Activated CD4-positive, alpha-beta T cell treated with anti-CD3 and anti-CD28 coated beads, Interleukin-2, amount 10 ng/mL, durations not matched to agents 24 days and 14 days (primary cell): ENCODE data around the gene TUB. TPM values are rescaled to one million over a fixed set of nuclear protein-coding genes. Genes with fewer than 3 reads are reported as not detected.

ENCODE experiments used
- DNase-seq: peaks from one replicate; pipeline ENCODE4 v3.0.0; 2022
- H3K27ac Mint-ChIP-seq: one replicate; pipeline ENCODE4 v1.8.0; 2022; ENCODE audit warnings: mild to moderate bottlenecking, mixed read lengths
- H3K27me3 Mint-ChIP-seq: one replicate; pipeline ENCODE4 v1.8.0; 2022; ENCODE audit warnings: mixed read lengths
- H3K36me3 Mint-ChIP-seq: one replicate; pipeline ENCODE4 v1.8.0; 2022; ENCODE audit warnings: low read depth, mild to moderate bottlenecking, mixed read lengths
- H3K4me1 Mint-ChIP-seq: one replicate; pipeline ENCODE4 v1.8.0; 2021; ENCODE audit warnings: mixed read lengths
- H3K4me3 Mint-ChIP-seq: one replicate; pipeline ENCODE4 v1.8.0; 2022; ENCODE audit warnings: mild to moderate bottlenecking, moderate library complexity, mixed read lengths
- H3K9me3 Mint-ChIP-seq: one replicate; pipeline ENCODE4 v1.8.0; 2021; ENCODE audit warnings: mixed read lengths
- intact Hi-C: fragments of 100-400 bp; cut with micrococcal nuclease; formaldehyde crosslinking; loops from one replicate; pipeline ENCODE4 v1.15.1; 2023
- total RNA-seq: library from RNA; stranded (reverse); gene quantifications from 2 replicates; pipeline ENCODE4 v1.2.3, GENCODE V29; 2022

Gene TUB
- total RNA-seq, 1 donor from 2014 or later = 0.30 TPM

- Mint-ChIP-seq H3K36me3 (no peaks in the 10 kb centered on the region), H3K9me3 (no peaks in the 10 kb centered on the region), H3K4me3 (no peak overlapping the region), H3K4me1 (peaks cover 5% of the 10 kb centered on the region), H3K27me3 (no peaks in the 10 kb centered on the region), H3K27ac (no peak overlapping the region)
- intact Hi-C loops = no loop called here
- no peak for DNase-seq
Measured at GRCh38 chr11:8059030-8059429, 22.0 kb upstream of the TUB start.

DNA sequence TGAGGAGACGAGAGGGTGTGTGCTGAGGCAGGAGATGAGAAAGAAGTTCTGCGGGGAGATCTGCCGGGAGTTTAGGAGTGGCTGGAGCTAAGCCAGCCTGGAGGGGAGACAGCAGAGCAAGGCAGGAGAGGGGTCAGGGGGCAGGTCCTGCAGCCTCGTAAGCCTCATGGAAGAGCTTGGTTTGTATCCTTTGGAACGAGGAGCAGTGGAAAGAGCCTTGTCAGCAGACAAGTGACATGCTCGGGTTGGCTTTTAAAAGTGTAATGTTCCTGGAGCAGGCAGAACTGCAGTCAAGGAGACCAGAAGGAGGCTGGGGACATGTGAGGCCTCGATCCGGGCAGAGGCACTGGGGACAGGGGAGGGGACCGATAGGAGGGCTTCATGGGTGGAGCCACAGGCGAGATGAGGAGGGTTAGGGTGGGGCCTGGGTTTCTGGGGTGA lies 21.4 kb upstream of the TUB start:
- DNase-seq = no peak
- Mint-ChIP-seq H3K36me3 (no peaks in the 10 kb centered on the region), H3K9me3 (no peaks in the 10 kb centered on the region), H3K27ac (no peak overlapping the region), H3K4me1 (peaks cover 5% of the 10 kb centered on the region), H3K27me3 (no peaks in the 10 kb centered on the region), H3K4me3 (no peak overlapping the region)
- intact Hi-C loops = no loop called here

DNA sequence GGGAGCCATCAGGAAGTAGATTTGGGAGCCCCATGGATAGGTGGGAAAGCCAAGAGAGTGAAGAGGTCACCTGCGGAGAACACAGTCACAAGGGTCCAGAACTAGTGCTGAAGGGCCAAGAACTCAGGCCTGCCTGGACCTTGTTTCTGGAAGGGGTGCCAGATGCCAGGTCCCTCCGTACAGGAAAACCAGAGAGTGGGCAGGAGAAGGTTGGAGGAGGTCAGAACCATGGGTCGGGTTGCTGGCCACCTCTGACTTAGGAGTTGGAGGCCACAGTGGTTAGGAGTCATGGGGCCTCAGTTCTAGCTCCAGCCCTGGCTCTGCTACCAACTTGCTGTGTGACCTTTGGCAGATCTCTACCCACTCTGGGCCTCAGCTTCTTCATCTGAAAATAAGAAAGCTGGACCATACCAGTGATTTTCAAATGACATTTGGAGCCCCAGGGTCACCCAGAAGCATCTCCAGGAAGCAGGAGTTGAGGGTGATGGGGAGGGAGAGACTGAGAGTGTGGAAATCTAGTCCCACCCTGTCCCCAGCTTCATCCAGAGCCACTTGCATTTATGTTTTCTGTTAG lies 20.8 kb upstream of the TUB start:
- Mint-ChIP-seq H3K36me3 (no peaks in the 10 kb centered on the region), H3K27me3 (no peaks in the 10 kb centered on the region), H3K4me1 (peaks cover 5% of the 10 kb centered on the region), H3K4me3 (no peak overlapping the region), H3K27ac (no peak overlapping the region), H3K9me3 (no peaks in the 10 kb centered on the region)
- intact Hi-C loops = no loop called here
- no peak for DNase-seq

DNA sequence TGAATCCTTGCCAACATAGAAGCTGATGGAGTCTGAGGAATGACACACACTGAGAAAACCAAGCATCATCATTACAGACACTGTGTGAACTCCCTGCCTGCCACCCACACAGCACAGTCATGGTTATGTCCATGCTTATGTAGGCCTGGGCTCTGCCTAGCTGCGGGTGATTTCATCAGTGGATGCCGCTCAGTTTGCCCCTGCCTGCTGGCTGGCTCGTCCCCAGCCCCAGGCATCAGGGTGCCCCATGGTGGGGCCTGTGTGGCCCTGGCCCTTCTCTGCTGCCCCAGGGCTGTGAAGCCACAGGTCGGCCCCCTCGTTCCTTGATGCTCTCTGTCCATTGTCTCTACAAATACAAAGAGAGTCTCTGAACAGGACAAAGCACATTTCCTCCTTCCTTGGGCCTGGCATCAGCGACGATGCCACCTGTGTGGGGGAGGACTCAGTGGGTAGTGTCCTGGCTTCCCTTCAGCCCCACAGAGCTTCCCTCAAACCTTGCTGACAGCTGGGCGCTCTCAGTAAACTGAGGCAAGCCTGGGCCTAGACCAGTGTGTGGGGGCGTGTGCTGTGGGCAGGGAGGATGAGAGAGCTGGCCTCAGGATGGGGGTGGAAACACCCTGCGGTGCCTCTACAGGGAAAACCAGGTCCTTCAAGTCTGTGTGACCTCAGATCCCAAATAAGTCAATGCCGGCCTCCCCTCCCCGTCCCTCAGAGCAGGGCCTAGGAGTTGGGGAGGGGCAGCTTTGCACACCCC lies 20.0 kb upstream of the TUB start:
- H3K36me3 Mint-ChIP-seq = no peaks in the 10 kb centered on the region
- H3K27ac Mint-ChIP-seq = no peak overlapping the region
- intact Hi-C loops = no loop called here
- H3K4me1 Mint-ChIP-seq = peaks cover 5% of the 10 kb centered on the region
- no peaks in the 10 kb centered on the region for H3K27me3 Mint-ChIP-seq
- H3K4me3 Mint-ChIP-seq = no peak overlapping the region
- H3K9me3 Mint-ChIP-seq = no peaks in the 10 kb centered on the region
- DNase-seq = no peak

- Mint-ChIP-seq H3K4me3 (no peak overlapping the region), H3K4me1 (peaks cover 2% of the 10 kb centered on the region), H3K36me3 (no peaks in the 10 kb centered on the region), H3K27me3 (no peaks in the 10 kb centered on the region), H3K9me3 (no peaks in the 10 kb centered on the region), H3K27ac (no peak overlapping the region)
- intact Hi-C loops = no loop called here
- DNase-seq = no peak
Measured at GRCh38 chr11:8061555-8062428, 19.2 kb upstream of the TUB start.

DNA sequence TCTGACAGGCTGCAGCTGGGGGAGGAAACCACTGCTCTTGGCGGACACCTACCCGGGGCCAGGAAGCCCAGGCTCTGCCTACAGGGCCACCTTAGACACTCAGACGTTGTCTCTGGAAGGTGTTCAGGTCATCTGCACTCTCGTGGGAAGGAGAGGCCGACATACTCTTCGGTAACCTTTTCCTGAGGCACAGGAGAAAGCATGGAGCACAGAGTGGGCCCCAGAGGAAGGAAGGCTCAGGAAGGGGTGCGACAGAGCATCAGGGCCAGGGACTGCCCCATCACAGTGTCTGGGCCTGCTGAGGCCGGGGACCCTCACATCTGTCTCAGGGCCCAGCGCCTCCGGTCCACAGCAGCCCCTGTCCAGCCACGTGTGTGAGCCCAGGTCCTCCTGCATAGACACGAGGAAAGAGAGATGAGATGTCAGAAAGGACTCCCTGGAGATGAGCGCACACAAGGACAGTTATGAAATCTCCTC lies 18.2 kb upstream of the TUB start:
- Mint-ChIP-seq H3K9me3 (no peaks in the 10 kb centered on the region), H3K36me3 (no peaks in the 10 kb centered on the region), H3K27me3 (no peaks in the 10 kb centered on the region), H3K4me3 (no peak overlapping the region), H3K4me1 (peaks cover 2% of the 10 kb centered on the region), H3K27ac (no peak overlapping the region)
- intact Hi-C loops = no loop called here
- DNase-seq = no peak

GRCh38 chr11:8063324-8063723 lies 17.7 kb upstream of the TUB start:
- DNase-seq = no peak
- Mint-ChIP-seq H3K36me3 (no peaks in the 10 kb centered on the region), H3K27me3 (no peaks in the 10 kb centered on the region), H3K4me1 (peaks cover under 1% of the 10 kb centered on the region), H3K4me3 (no peak overlapping the region), H3K9me3 (no peaks in the 10 kb centered on the region), H3K27ac (no peak overlapping the region)
- intact Hi-C loops = no loop called here

DNA sequence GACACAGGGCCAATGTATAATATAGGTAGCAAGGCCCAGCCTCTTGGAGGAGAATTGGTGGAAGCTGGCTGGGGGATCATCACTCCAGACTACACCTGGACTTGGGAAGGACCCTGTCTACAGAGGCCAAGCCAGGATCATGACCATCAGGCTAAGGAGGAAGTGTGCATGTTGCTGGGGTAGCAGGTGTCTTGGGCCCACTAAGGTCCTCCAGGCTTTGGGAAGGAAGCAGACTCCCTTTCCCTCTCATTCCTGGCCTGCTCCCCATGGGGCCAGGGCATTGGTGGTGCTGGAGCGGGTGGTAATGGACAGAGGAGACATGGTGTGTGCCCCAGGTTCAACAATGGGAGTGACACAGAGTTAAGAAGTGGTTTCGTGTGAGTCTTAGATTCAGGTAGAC lies 16.0 kb upstream of the TUB start:
- intact Hi-C loops = no loop called here
- H3K9me3 Mint-ChIP-seq = no peaks in the 10 kb centered on the region
- H3K4me3 Mint-ChIP-seq = no peak overlapping the region
- no peak overlapping the region for H3K27ac Mint-ChIP-seq
- no peaks in the 10 kb centered on the region for H3K36me3 Mint-ChIP-seq
- peaks cover 3% of the 10 kb centered on the region for H3K27me3 Mint-ChIP-seq
- H3K4me1 Mint-ChIP-seq = no peaks in the 10 kb centered on the region
- DNase-seq = no peak

GRCh38 chr11:8066036-8066910 lies 14.7 kb upstream of the TUB start:
- intact Hi-C loops = no loop called here
- no peak for DNase-seq
- Mint-ChIP-seq H3K9me3 (no peaks in the 10 kb centered on the region), H3K27ac (no peak overlapping the region), H3K36me3 (no peaks in the 10 kb centered on the region), H3K4me1 (no peaks in the 10 kb centered on the region), H3K4me3 (no peak overlapping the region), H3K27me3 (peaks cover 9% of the 10 kb centered on the region)

DNA sequence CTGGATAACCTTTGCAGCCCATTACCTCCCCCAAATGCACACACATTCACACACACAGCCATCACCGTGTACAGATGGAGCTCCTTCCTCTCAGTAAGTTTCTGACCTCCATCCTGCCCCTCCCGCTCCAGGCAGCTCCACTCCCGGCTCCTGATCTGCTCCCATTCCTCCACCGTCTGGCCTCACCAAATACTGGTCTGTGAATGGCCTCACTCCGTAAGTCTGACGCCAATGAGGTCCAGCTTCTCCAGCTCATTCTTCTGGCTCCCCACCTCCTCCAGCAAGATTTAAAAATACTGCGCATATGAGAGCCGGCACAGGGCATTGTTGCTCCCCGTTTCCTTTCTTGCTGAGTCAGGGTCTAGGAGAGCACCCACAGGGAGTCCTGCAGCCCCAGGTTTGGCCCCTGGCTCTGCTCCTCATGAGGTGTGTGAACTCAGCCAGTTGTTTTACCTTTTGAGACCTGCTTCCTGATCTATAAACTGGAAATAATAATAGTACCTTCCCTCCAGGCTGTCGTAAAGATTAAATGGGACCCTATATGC lies 14.0 kb upstream of the TUB start:
- H3K27ac Mint-ChIP-seq = no peak overlapping the region
- no peak for DNase-seq
- H3K27me3 Mint-ChIP-seq = peaks cover 9% of the 10 kb centered on the region
- H3K4me3 Mint-ChIP-seq = no peak overlapping the region
- H3K4me1 Mint-ChIP-seq = no peaks in the 10 kb centered on the region
- no peaks in the 10 kb centered on the region for H3K36me3 Mint-ChIP-seq
- intact Hi-C loops = no loop called here
- no peaks in the 10 kb centered on the region for H3K9me3 Mint-ChIP-seq

DNA sequence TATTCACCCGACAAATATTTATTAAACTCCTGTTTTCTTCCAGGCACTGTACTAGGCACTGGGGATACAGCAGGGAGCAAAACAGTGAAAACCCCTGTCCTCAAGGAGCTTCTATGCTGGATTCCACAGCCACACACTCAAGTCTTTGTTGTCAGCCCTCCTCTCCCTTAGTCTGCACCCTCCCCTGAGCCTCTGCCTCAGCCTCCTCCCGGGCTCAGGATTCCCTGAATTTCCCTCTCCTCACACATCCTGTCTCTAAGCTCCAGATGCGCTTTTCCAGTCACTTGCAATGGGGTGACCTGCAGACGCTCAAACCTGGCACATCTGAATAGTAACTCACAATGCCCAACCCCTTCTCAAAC lies 13.5 kb upstream of the TUB start:
- H3K9me3 Mint-ChIP-seq = no peaks in the 10 kb centered on the region
- H3K27ac Mint-ChIP-seq = no peak overlapping the region
- intact Hi-C loops = no loop called here
- no peak overlapping the region for H3K4me3 Mint-ChIP-seq
- DNase-seq = no peak
- peaks cover 9% of the 10 kb centered on the region for H3K27me3 Mint-ChIP-seq
- H3K4me1 Mint-ChIP-seq = no peaks in the 10 kb centered on the region
- H3K36me3 Mint-ChIP-seq = no peaks in the 10 kb centered on the region

DNA sequence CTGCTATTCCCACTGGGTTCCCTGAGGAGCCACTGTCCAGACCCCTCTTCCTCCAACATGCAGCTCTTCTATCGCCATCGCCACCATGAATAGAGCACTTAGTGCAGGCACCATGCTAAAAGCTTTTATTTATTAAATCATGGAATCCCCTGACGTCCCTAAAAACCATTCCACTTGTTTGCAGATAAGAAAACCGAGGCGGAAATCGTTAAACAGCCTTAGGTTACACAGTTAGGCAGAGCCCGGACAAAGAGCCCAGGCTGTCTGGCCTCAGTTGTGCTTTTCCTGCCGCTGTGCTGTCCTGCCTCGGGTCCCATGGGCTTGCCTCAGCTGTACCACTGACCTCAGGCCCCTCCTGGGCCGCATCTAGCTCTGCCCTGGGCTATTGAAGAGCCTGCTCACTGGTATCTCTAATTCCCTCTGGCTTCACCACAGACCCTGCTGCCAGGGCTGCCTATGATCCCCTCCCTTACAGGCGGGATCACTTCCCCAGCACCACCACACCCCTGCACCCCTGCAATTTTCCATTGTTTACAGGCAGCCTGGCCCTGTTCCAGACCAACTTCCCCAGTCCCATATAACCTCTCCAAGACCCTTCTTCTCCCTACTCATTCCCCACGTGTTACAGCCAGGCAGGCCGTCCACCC lies 13.0 kb upstream of the TUB start:
- H3K27ac Mint-ChIP-seq = no peak overlapping the region
- H3K4me1 Mint-ChIP-seq = no peaks in the 10 kb centered on the region
- H3K9me3 Mint-ChIP-seq = no peaks in the 10 kb centered on the region
- H3K4me3 Mint-ChIP-seq = no peak overlapping the region
- DNase-seq = no peak
- no peaks in the 10 kb centered on the region for H3K36me3 Mint-ChIP-seq
- intact Hi-C loops = no loop called here
- H3K27me3 Mint-ChIP-seq = peaks cover 10% of the 10 kb centered on the region
